ENCODE measurements around the gene DENND1B. TPM values are rescaled to one million over a fixed set of nuclear protein-coding genes. Genes with fewer than 3 reads are reported as not detected.

Gene DENND1B
- total and polyA plus RNA-seq, 9 of the 15 experiments (the other 6 are each of a cell fraction or from before 2014, with no cell fraction given): 2.1 to 12.1 (median 7.5) TPM

- Histone ChIP-seq H2AFZ (ENCODE audit: low read depth, low read length) (no peak overlapping the region), H3K27ac (ENCODE audit: extremely low read depth, low read depth, low read length) (no peak overlapping the region), H3K27me3 (ENCODE audit: control insufficient read depth in 2 of 2, insufficient read depth in 2 of 2, low read length in 2 of 2) (no peaks in the 10 kb centered on the region), H3K79me2 (ENCODE audit: control insufficient read depth, insufficient read depth, low read length) (no peaks in the 10 kb centered on the region), H4K20me1 (replicated peaks; ENCODE audit: control insufficient read depth, insufficient read depth, low read length) (no peaks in the 10 kb centered on the region), H3K4me3 (no peak overlapping the region), H3K9me3 (replicated peaks; ENCODE audit: control insufficient read depth, insufficient read depth, low read depth, low read length) (no peaks in the 10 kb centered on the region), H3K9me1 (ENCODE audit: control insufficient read depth, insufficient read depth, low read length) (no peaks in the 10 kb centered on the region), H3K9ac (ENCODE audit: insufficient read depth in 1 of 2, low read depth in 2 of 2, low read length in 2 of 2) (no peak overlapping the region), H3K4me1 (replicated peaks in 1 of 2; ENCODE audit: control insufficient read depth in 2 of 2, insufficient read depth in 2 of 2, low read length in 2 of 2) (no peaks in the 10 kb centered on the region), H3K36me3 (ENCODE audit: control insufficient read depth, insufficient read depth, low read length) (no peaks in the 10 kb centered on the region), H3K4me2 (ENCODE audit: insufficient read depth, low read length) (no peak overlapping the region)
- ATAC-seq (peak; percentile 63), DNase-seq (ENCODE audit: extremely low read depth in 1 of 4, low spot score in 3 of 4) (peak; percentile 15 to 24 (median 17)), FAIRE-seq (peak; percentile 19)
- TF ChIP-seq CTCF (IDR thresholded peaks at IDR 0.05 in 2 of 3, conservative IDR thresholded peaks at IDR 0.05 in 1 of 3; ENCODE audit: insufficient read depth in 2 of 3, low read depth in 1 of 3, low read length in 3 of 3): peak; percentile 28 to 58 (median 48); a peak in 4 of 6 replicates
- TF ChIP-seq NR2C1 (IDR thresholded peaks at IDR 0.05): no peak
- TF ChIP-seq NR2C1 (tag; IDR thresholded peaks at IDR 0.05): no peak
- TF ChIP-seq RAD21 (CRISPR knock-in tag; conservative IDR thresholded peaks at IDR 0.05 in 1 of 2, IDR thresholded peaks at IDR 0.05 in 1 of 2): peak; percentile 41 to 58
- TF ChIP-seq MXI1 (IDR thresholded peaks at IDR 0.05; ENCODE audit: low read depth, low read length): no peak
- intact Hi-C loops (cut with micrococcal nuclease): loop anchor here (2.0 to 10.0 kb wide), 6 partner anchors 97 to 837 kb away; no protein-coding TSS in a partner anchor
- WGBS (ENCODE audit: insufficient coverage, low coverage, missing lambda C conversion rate): 81% methylated on average over 1 of the region's 1 CpG
- CTCF ChIA-PET (ENCODE audit: low intra/inter-chr PET ratio): interaction anchor here (1.7 to 3.2 kb wide), 2 partner anchors 405 to 945 kb away, joined by 8 to 23 read pairs; no protein-coding TSS in a partner anchor
- BruUV-seq (replicated peaks): no TSS peak
- in situ Hi-C loops (cut with MboI): loop anchor here (5.0 kb wide), 1 partner anchor 402 kb away; no protein-coding TSS in a partner anchor
- POLR2A ChIA-PET: no interaction called here
Measured at GRCh38 chr1:197519741-197520334, 255.4 kb downstream of the DENND1B start.
